Measurements from ENCODE around the gene SLAMF9. TPM values are rescaled to one million over a fixed set of nuclear protein-coding genes. Genes with fewer than 3 reads are reported as not detected.

Gene SLAMF9
- total RNA-seq, 1 donor from 2014 or later = not detected

DNA sequence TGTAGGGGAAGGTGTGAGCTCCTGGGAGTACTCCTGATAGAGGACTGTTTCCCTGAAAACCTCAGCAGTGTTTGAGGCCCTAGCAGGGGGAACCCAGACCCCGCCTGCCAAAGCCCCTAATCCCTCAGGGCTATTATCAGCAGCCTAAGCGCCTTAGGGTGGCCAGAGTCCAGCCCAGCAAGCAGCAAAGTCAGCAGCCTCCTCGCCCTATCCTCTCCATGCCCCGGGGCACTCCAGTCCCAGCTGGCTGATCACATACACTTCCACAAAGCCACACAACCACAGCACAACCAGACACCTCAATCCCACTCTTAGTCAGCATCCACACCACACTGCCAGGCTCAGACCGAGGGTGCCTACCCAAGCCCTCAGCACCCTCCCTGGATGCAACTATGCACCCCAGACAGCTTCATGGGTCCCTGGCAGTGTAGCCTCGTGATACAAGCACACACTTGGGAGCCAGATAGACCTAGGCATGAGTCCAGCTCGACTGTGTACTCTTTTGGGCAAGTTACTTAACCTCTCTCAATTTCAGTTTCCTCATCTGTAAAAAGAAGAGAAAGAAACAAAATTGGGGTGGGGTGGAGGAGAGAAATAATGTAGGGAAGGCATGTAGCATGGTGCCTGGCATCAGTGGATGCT lies 15.7 kb downstream of the SLAMF9 start:
- Histone ChIP-seq H3K36me3 (ENCODE audit: control insufficient read depth, insufficient read depth, low read length) (no peaks in the 10 kb centered on the region), H3K4me3 (ENCODE audit: low read depth, low read length) (no peak overlapping the region), H3K27me3 (ENCODE audit: control insufficient read depth, insufficient read depth, low read length) (peaks cover 21% of the 10 kb centered on the region)
- TF ChIP-seq, protein P1, sequence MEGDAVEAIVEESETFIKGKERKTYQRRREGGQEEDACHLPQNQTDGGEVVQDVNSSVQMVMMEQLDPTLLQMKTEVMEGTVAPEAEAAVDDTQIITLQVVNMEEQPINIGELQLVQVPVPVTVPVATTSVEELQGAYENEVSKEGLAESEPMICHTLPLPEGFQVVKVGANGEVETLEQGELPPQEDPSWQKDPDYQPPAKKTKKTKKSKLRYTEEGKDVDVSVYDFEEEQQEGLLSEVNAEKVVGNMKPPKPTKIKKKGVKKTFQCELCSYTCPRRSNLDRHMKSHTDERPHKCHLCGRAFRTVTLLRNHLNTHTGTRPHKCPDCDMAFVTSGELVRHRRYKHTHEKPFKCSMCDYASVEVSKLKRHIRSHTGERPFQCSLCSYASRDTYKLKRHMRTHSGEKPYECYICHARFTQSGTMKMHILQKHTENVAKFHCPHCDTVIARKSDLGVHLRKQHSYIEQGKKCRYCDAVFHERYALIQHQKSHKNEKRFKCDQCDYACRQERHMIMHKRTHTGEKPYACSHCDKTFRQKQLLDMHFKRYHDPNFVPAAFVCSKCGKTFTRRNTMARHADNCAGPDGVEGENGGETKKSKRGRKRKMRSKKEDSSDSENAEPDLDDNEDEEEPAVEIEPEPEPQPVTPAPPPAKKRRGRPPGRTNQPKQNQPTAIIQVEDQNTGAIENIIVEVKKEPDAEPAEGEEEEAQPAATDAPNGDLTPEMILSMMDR (IDR thresholded peaks at IDR 0.05; ENCODE audit: insufficient read depth, low read length, poor library complexity, severe bottlenecking) = no peak
- DNase-seq (ENCODE audit: low read depth) = no peak

DNA sequence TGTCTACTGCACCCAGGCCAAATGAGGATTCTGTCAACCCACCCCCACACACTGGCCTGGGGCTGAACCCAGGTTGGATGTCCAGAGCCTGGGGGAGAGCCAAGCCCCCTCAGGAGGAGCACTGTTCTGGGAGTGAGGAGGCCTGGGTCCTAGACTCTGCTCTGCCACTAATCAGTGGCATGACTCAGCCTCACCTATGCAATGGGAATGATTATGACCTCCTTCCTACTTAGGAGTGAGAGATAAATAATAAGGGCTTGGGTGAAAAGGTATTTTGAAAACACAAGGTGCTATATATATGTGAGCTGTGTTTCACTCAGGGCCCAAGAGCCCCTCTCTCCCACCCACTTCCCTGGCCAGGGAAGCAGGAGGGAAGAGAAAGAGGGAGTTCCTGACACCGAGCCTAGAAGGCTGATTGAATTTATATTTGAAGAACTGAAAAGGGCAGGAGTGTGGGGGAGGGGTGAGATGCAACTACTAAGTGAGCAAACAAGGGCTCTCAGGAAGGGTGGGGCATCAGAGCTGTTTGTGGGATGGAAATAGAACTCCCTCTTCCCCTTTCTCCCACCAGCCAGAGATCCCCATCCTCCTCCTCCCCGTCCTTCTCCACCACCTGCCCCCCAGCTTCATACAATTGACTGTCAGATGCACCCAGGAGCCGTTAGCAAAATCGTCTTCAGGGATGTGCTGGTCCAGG lies 16.8 kb downstream of the SLAMF9 start:
- H3K27me3 ChIP-seq (ENCODE audit: control insufficient read depth, insufficient read depth, low read length) = peaks cover 12% of the 10 kb centered on the region
- no peak for DNase-seq (ENCODE audit: low read depth)
- H3K4me3 ChIP-seq (ENCODE audit: low read depth, low read length) = no peak overlapping the region
- TF ChIP-seq, protein P1 (IDR thresholded peaks at IDR 0.05; ENCODE audit: insufficient read depth, low read length, poor library complexity, severe bottlenecking) = no peak
- no peaks in the 10 kb centered on the region for H3K36me3 ChIP-seq (ENCODE audit: control insufficient read depth, insufficient read depth, low read length)

DNA sequence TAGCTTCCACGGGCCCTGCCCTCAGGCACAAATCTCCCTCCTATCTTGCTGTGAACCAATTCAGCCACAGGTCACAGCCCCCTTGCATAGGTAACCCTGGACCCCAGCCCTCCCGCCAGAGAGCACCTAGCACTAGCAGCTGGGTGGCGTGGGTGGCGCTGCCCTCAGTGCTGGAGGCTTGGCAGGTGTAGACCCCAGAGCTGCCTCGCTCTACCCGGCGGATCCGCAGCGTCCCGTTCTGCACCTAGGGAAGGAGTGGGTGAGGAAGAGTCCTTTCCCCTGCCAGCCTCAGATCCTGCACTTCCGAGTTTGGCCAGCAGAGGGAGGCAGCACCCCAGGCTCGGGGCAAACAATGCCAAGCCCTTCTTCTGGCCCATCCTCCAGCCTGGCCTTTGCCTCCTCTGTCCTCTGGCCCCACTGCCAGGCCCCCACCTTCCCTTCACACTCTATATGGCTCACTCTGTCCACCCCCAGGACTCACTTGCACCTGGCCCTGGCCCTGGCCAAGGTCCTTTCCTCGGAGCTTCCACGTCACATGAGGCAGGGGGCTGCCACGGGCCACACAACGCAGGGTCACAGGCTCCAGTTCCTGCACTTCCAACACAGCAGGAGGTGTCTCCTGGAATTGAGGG lies 17.6 kb downstream of the SLAMF9 start:
- Histone ChIP-seq H3K27me3 (ENCODE audit: control insufficient read depth, insufficient read depth, low read length) (peaks cover 5% of the 10 kb centered on the region), H3K36me3 (ENCODE audit: control insufficient read depth, insufficient read depth, low read length) (no peaks in the 10 kb centered on the region), H3K4me3 (ENCODE audit: low read depth, low read length) (no peak overlapping the region)
- DNase-seq (ENCODE audit: low read depth) = no peak
- TF ChIP-seq, protein P1 (IDR thresholded peaks at IDR 0.05; ENCODE audit: insufficient read depth, low read length, poor library complexity, severe bottlenecking) = peak; percentile 99

DNA sequence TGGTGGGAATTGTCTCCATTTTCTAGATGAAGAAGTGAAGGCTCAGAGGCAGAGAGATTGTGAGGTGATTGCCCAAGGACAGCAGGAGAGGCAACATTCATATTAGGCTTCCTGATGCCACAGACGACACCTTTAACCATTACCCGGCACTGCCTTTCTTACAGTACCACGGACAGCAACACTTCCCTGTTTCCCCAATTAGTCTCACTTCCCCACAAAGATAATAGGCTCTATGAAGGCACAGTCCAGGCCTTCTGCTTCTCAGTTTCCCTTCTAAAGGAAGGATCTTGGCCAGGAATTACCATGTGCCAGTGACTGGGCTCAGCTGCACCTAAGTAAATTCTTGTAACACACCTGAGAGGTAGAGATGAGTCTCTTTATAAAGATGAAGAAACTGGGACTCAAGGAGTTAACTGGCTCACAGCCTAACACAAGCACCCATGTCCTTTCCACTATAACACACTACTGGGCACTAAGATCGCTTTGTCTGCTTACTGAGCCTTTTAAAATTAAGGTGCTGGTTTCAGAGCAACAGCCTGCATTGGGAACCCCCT lies 18.2 kb downstream of the SLAMF9 start:
- Histone ChIP-seq H3K4me3 (ENCODE audit: low read depth, low read length) (no peak overlapping the region), H3K36me3 (ENCODE audit: control insufficient read depth, insufficient read depth, low read length) (no peaks in the 10 kb centered on the region), H3K27me3 (ENCODE audit: control insufficient read depth, insufficient read depth, low read length) (peaks cover 3% of the 10 kb centered on the region)
- DNase-seq (ENCODE audit: low read depth) = no peak
- TF ChIP-seq, protein P1 (IDR thresholded peaks at IDR 0.05; ENCODE audit: insufficient read depth, low read length, poor library complexity, severe bottlenecking) = no peak

DNA sequence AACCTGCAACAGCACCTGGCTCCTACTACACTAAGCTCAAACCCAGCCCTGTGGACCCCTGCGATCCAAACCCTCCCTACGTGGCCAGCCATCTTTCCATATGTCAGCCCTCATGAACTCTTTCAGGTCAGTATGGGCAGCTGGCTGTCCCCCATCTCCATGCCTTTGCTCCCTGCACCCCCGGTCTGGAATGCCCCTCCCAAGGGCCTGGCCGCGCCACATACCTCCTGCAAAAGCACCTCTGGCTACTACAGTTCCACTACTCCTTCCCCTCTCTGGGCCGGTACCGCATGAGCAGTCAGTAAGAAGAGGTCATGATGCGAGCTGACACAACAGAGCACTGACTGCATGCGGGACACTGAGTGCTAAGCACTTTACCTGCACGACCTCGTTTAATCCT lies 18.7 kb downstream of the SLAMF9 start:
- Histone ChIP-seq H3K4me3 (ENCODE audit: low read depth, low read length) (no peak overlapping the region), H3K36me3 (ENCODE audit: control insufficient read depth, insufficient read depth, low read length) (no peaks in the 10 kb centered on the region), H3K27me3 (ENCODE audit: control insufficient read depth, insufficient read depth, low read length) (peaks cover 3% of the 10 kb centered on the region)
- DNase-seq (ENCODE audit: low read depth) = no peak
- TF ChIP-seq, protein P1 (IDR thresholded peaks at IDR 0.05; ENCODE audit: insufficient read depth, low read length, poor library complexity, severe bottlenecking) = no peak
